Peyer's patch (tissue), 4 donors: ENCODE measurements around the gene DRC3. TPM values are rescaled to one million over a fixed set of nuclear protein-coding genes. Genes with fewer than 3 reads are reported as not detected.

ENCODE experiments used
- DNase-seq, 3 donors: peaks; one replicate each; pipeline ENCODE4 v3.0.0-alpha.2; 2017 to 2019
- H3K27ac ChIP-seq, 4 donors: fragments of 200-600 bp; sonication (generic); one replicate each; pipeline ENCODE4 v1.5.1; 2016 to 2019
- H3K27me3 ChIP-seq, 2 donors: fragments of 200-600 bp; sonication (generic); one replicate each; pipeline ENCODE4 v1.5.1; 2019
- H3K36me3 ChIP-seq, 3 donors: fragments of 200-600 bp; sonication (generic); one replicate each; pipeline ENCODE4 v1.5.1; 2016 to 2019
- H3K4me1 ChIP-seq, 4 donors: fragments of 200-600 bp; sonication (generic); one replicate each; pipeline ENCODE4 v1.5.1; 2016 to 2019
- H3K4me3 ChIP-seq, 4 donors: fragments of 200-600 bp; sonication (generic); 1 replicate in 3 of 4; 2 replicates in 1 of 4; pipeline ENCODE4 v1.5.1; 2016 to 2019; ENCODE audit warnings: mild to moderate bottlenecking in 1 of 4
- H3K9me3 ChIP-seq, 4 donors: fragments of 200-600 bp; sonication (generic); one replicate each; pipeline ENCODE4 v1.5.1; 2016 to 2019; ENCODE audit warnings: mild to moderate bottlenecking in 1 of 4
- POLR2A ChIP-seq, 2 donors: fragments of 450-650 bp; IDR thresholded peaks; one replicate each; pipeline ENCODE4 v1.5.1; 2017; ENCODE audit warnings: antibody characterized with exemption in 2 of 2, mild to moderate bottlenecking in 2 of 2, moderate library complexity in 2 of 2
- total RNA-seq, 4 donors: library from RNA; depleted of rRNA; stranded (reverse); fragments of >200 nt; gene quantifications; one replicate each; pipeline ENCODE4 v1.1.0, GENCODE V29; 2016
- TF ChIP-seq, protein P1 (sequence below), 6 experiments: fragments of 450-650 bp in 4 of 6; fragments of 200-600 bp in 2 of 6; sonication (generic) in 1 of 6; IDR thresholded peaks; one replicate each; pipeline ENCODE4 v1.5.1; 2017 to 2019; ENCODE audit warnings: antibody characterized with exemption in 6 of 6, mild to moderate bottlenecking in 3 of 6, moderate library complexity in 1 of 6

Gene DRC3
- total RNA-seq, 4 donors from 2014 or later: 0.57 to 6.3 (median 5.8) TPM; not detected in 1

DNA sequence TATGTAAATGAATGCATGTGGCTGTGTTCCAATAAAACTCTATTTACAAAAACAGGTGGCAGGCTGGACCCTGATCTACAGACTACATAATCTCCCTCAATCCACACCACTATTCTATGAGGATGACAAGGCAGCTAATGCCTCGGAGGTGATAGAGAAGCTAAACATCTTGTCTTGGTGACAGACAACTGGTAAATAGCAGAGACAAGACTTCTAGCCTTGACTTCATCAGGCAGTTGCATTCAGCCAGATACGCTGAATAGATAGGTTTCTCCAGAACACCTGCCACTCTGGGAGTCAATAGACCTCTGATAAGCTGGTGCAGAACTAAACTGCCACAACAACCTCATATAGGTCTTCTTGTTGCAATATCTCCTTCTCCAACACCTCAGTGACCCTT, 63.0 kb downstream of the DRC3 start:
- Histone ChIP-seq H3K27ac (no peak overlapping the region), H3K36me3 (no peaks in the 10 kb centered on the region), H3K27me3 (no peaks in the 10 kb centered on the region), H3K4me1 (peaks cover 0 to 24% (median 14%) of the 10 kb centered on the region in 4 donors), H3K4me3 (no peak overlapping the region), H3K9me3 (no peaks in the 10 kb centered on the region)
- DNase-seq: no peak
- TF ChIP-seq POLR2A (IDR thresholded peaks at IDR 0.05): no peak
- TF ChIP-seq, protein P1, sequence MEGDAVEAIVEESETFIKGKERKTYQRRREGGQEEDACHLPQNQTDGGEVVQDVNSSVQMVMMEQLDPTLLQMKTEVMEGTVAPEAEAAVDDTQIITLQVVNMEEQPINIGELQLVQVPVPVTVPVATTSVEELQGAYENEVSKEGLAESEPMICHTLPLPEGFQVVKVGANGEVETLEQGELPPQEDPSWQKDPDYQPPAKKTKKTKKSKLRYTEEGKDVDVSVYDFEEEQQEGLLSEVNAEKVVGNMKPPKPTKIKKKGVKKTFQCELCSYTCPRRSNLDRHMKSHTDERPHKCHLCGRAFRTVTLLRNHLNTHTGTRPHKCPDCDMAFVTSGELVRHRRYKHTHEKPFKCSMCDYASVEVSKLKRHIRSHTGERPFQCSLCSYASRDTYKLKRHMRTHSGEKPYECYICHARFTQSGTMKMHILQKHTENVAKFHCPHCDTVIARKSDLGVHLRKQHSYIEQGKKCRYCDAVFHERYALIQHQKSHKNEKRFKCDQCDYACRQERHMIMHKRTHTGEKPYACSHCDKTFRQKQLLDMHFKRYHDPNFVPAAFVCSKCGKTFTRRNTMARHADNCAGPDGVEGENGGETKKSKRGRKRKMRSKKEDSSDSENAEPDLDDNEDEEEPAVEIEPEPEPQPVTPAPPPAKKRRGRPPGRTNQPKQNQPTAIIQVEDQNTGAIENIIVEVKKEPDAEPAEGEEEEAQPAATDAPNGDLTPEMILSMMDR (IDR thresholded peaks at IDR 0.05): no peak

GRCh38 chr17:18037486-18037885, 64.8 kb downstream of the DRC3 start:
- Histone ChIP-seq H3K4me1 (peaks cover 0 to 35% (median 14%) of the 10 kb centered on the region in 4 donors), H3K9me3 (no peaks in the 10 kb centered on the region), H3K4me3 (no peak overlapping the region), H3K27ac (peak overlapping the region in 1 of 4 donors; percentile 88), H3K36me3 (no peaks in the 10 kb centered on the region), H3K27me3 (no peaks in the 10 kb centered on the region)
- DNase-seq: no peak
- TF ChIP-seq, protein P1 (IDR thresholded peaks at IDR 0.05): no peak
- no peak for TF ChIP-seq POLR2A (IDR thresholded peaks at IDR 0.05)

DNA sequence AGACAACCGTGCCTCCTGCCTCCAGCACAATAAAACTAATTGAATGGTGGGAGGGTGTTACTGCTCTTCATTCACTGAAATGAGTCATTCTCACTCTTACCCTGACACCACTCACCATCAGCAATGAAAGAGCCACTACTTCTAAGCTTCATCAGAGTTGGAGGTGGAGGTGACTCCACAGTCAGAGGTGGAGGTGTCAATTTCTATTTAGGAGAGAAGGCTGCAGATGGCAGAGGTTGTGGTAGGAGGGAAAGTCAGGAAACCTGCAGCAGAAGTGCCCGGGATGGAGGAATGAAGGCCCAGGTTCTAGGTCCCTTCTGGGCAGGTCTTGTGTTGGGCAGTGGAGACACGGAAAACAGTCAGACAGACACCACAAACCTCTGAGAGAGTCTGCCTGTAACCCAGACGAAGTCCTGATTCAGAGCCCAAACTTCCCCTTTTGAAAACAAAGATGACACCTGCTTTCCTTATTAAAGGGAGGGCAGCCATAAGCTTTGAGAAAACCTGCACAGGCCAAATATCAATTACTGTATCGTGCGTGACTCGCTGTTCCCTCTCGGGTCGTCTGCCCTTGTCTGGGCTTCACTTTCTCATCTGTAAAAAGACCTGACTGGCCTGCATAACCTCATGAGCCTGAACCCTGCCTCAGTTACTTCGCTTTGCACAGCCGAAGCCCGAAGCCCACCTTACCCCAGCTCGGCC, 65.6 kb downstream of the DRC3 start:
- DNase-seq: no peak
- Histone ChIP-seq H3K27ac (peak overlapping the region; percentile 62 to 88 (median 80)), H3K36me3 (no peaks in the 10 kb centered on the region), H3K9me3 (no peaks in the 10 kb centered on the region), H3K4me3 (peak overlapping the region; percentile 87 to 97 (median 93)), H3K4me1 (peaks cover 0 to 35% (median 14%) of the 10 kb centered on the region in 4 donors), H3K27me3 (no peaks in the 10 kb centered on the region)
- TF ChIP-seq, protein P1 (IDR thresholded peaks at IDR 0.05): no peak
- no peak for TF ChIP-seq POLR2A (IDR thresholded peaks at IDR 0.05)

DNA sequence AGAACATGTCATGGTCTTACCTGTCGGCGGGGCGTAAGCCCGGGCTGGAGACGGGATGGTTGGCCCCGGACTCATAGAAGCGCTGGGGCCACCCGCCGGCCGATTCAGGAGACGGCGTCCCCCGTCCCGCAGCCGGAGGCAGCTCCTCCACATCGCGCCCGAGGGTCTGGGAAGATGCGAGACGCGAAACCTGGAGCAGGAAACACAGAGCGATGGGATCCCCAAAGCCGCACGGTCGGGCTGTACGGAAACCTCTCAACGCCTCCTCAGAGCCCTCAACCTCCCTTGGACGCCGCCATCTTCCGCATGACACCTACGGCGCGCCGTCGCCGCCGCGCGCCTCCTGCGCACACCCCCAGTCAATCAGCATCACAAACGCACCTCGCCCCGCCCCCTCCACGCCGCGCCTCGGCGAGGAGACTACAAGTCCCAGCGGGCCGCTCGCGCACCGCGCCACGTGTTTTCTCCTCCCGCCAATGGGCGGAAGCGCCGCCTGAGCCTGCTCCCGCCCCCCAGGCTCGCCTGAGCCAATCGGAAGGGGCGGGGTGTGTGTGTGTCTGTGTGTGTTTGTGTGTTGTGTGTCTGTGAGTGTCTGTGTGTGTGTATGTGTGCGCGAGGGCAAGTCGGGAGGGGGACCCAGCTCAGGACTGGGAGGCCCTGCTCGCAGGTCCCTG, 66.3 kb downstream of the DRC3 start, which contains the start of the genes ATPAF2 and GID4:
ATPAF2 (minus strand) TSS at position 308 of the 674 bp plus-strand sequence; CDS start at position 153, 155 bp downstream.
GID4 (plus strand) TSS at position 548 of the 674 bp plus-strand sequence; CDS start at position 605, 57 bp downstream.
- Histone ChIP-seq H3K4me3 (peak within 1 kb of the TSS; percentile 87 to 97 (median 93)), H3K9me3 (no peaks in the 10 kb centered on the region), H3K27ac (peak within 1 kb of the TSS; percentile 81 to 88 (median 84)), H3K27me3 (no peaks in the 10 kb centered on the region), H3K4me1 (peaks cover 0 to 35% (median 14%) of the 10 kb centered on the region in 4 donors), H3K36me3 (no peaks in the 10 kb centered on the region)
- DNase-seq: peak; percentile 100
- peak in 1 of 2 donors; percentile 47 for TF ChIP-seq POLR2A (IDR thresholded peaks at IDR 0.05)
- TF ChIP-seq, protein P1 (IDR thresholded peaks at IDR 0.05): peak in 3 of 6 experiments; percentile 14 to 20 (median 14)

DNA sequence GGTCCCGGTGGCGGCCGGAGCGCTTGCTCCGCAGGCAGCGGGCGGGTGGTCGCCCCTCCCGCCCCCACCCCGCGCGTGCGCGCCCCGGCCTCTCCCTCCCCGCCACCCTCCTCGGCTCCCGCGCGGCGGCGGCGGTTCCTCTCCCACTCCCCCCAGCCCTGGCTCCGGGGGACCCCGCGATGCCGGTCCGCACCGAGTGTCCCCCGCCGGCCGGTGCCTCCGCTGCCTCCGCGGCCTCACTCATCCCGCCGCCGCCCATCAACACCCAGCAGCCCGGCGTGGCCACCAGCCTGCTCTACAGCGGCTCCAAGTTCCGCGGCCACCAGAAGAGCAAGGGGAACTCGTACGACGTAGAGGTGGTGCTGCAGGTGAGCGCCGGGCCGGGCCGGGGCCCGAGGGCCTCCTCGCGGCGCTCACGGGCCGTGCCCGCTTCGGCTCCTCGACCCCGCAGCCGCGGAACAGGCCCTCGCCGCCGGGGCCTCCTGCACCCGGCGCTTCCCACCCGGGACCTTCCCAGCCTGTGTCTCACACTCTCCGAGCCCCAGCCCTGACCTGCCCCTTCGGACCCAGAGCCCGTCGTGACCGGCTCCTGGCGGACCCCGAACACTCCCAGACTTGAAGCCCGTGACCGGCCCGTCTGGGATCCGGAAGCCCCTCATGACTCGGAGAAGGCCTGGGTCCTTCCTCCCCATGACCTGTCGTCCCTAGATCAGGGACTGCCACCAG, 67.0 kb downstream of the DRC3 start:
- no peaks in the 10 kb centered on the region for H3K27me3 ChIP-seq
- peak overlapping the region; percentile 87 to 97 (median 93) for H3K4me3 ChIP-seq
- peak overlapping the region; percentile 81 to 88 (median 84) for H3K27ac ChIP-seq
- peak in 2 of 3 donors; percentile 18 to 67 for DNase-seq
- peaks cover 0 to 35% (median 14%) of the 10 kb centered on the region in 4 donors for H3K4me1 ChIP-seq
- TF ChIP-seq POLR2A (IDR thresholded peaks at IDR 0.05): no peak
- TF ChIP-seq, protein P1 (IDR thresholded peaks at IDR 0.05): no peak
- H3K36me3 ChIP-seq: no peaks in the 10 kb centered on the region
- no peaks in the 10 kb centered on the region for H3K9me3 ChIP-seq
